22Rv1 (cell line): ENCODE data around the gene PAPPA.

Source experiments
- H3K27ac ChIP-seq: fragments of 450-650 bp; 2 replicates; pipeline ENCODE4 v1.5.1; 2017
- ZFX ChIP-seq: fragments of 450-650 bp; IDR thresholded peaks from 2 replicates; pipeline ENCODE4 v1.6.1; 2017; ENCODE audit warnings: antibody characterized with exemption, borderline replicate concordance
- TF ChIP-seq, protein P1 (sequence below): fragments of 450-650 bp; IDR thresholded peaks from 2 replicates; pipeline ENCODE4 v1.5.1; 2017; ENCODE audit warnings: mild to moderate bottlenecking

Gene PAPPA

GRCh38 chr9:116144038-116144437 lies 9.6 kb upstream of the PAPPA start:
- TF ChIP-seq, protein P1, sequence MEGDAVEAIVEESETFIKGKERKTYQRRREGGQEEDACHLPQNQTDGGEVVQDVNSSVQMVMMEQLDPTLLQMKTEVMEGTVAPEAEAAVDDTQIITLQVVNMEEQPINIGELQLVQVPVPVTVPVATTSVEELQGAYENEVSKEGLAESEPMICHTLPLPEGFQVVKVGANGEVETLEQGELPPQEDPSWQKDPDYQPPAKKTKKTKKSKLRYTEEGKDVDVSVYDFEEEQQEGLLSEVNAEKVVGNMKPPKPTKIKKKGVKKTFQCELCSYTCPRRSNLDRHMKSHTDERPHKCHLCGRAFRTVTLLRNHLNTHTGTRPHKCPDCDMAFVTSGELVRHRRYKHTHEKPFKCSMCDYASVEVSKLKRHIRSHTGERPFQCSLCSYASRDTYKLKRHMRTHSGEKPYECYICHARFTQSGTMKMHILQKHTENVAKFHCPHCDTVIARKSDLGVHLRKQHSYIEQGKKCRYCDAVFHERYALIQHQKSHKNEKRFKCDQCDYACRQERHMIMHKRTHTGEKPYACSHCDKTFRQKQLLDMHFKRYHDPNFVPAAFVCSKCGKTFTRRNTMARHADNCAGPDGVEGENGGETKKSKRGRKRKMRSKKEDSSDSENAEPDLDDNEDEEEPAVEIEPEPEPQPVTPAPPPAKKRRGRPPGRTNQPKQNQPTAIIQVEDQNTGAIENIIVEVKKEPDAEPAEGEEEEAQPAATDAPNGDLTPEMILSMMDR: no peak
- TF ChIP-seq ZFX: no peak

GRCh38 chr9:116144555-116144954 lies 9.0 kb upstream of the PAPPA start:
- H3K27ac ChIP-seq: no peak overlapping the region
- no peak for TF ChIP-seq ZFX
- TF ChIP-seq, protein P1: no peak

More at GRCh38 chr9:116144038-116144437, 9.6 kb upstream of the PAPPA start:
- no peak overlapping the region for H3K27ac ChIP-seq

GRCh38 chr9:116145036-116145435 lies 8.6 kb upstream of the PAPPA start:
- TF ChIP-seq ZFX: no peak
- TF ChIP-seq, protein P1: no peak
- H3K27ac ChIP-seq: no peak overlapping the region

GRCh38 chr9:116147821-116148220 lies 5.8 kb upstream of the PAPPA start:
- TF ChIP-seq, protein P1: no peak
- no peak for TF ChIP-seq ZFX
- H3K27ac ChIP-seq: no peak overlapping the region

- no peak overlapping the region for H3K27ac ChIP-seq
- no peak for TF ChIP-seq ZFX
- TF ChIP-seq, protein P1: peak; percentile 77
Measured at GRCh38 chr9:116149844-116150243, 3.7 kb upstream of the PAPPA start.

GRCh38 chr9:116151199-116151598 lies 2.4 kb upstream of the PAPPA start:
- TF ChIP-seq ZFX: no peak
- TF ChIP-seq, protein P1: no peak
- H3K27ac ChIP-seq: no peak overlapping the region

- TF ChIP-seq ZFX: no peak
- TF ChIP-seq, protein P1: no peak
- no peak overlapping the region for H3K27ac ChIP-seq
Measured at GRCh38 chr9:116151966-116152381, 1.6 kb upstream of the PAPPA start.
